ENCODE measurements around the gene LRRC55.

GRCh38 chr11:57148621-57149020, 33.1 kb upstream of the LRRC55 start:
- TF ChIP-seq EZH2 (IDR thresholded peaks at IDR 0.05; ENCODE audit: low read length) (no peak), CTCF (optimal IDR thresholded peaks at IDR 0.05 in 1 of 3, IDR thresholded peaks at IDR 0.05 in 1 of 3, conservative IDR thresholded peaks at IDR 0.05 in 1 of 3; ENCODE audit: extremely low read depth in 1 of 3, insufficient read depth in 2 of 3, low read length in 3 of 3) (no peak)

Data from keratinocyte (primary cell).